GM10266 (cell line): Measurements from ENCODE around the gene FBXO7.

ENCODE experiments used
- DNase-seq: peaks from one replicate; pipeline ENCODE4 v3.0.0; 2012; ENCODE audit errors: extremely low spot score
- TF ChIP-seq, protein P1 (sequence below): IDR thresholded peaks from 2 replicates; pipeline ENCODE4 v1.5.1; 2012; ENCODE audit warnings: mild to moderate bottlenecking, low read depth; ENCODE audit not compliant: control insufficient read depth, insufficient read depth; ENCODE audit errors: missing control alignments

The FBXO7 gene

DNA sequence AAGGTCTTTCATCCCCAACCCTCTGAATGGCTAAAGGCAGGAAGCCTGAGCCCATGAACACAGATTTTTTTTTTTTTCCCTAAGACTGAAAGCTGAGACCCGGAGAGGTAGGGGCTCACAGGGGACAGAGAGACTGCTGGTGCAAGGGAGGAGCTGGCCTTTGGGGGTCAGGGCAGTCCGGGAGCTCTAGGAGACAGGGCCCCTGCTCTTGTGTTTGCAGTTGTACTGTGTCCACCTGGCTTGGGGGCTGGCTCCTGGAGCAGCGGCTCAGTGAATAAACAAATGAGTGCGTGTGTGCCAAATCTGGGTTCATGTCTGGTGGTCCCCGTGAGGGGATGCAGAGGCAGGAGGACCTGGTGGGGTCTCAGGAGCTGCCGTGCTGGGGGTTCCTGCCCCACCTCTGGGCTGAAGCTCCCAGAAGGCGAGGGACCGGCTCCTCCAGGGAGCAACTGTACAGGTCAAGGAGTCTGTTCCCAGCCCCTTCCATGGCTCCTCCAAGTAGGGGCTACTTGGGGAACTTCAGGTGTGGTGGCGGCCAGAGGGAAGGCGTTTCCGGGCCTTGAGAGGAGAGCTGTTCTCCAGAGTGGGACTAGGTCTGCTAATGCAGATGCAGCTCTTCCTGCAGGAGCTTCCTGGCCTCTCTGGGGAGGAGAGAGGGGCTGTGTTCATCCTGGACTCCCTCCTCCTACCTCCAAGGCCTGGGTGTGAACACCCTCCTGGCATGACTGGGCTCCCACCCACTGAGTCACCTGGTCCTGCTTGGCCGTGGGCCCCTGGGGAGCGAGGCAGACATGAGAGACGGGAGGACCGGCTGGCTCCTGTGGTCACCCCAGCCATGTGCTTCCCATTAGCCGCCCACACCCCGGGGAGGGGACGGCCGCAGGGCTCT lies 57.6 kb downstream of the FBXO7 start:
- no peak for DNase-seq
- TF ChIP-seq, protein P1, sequence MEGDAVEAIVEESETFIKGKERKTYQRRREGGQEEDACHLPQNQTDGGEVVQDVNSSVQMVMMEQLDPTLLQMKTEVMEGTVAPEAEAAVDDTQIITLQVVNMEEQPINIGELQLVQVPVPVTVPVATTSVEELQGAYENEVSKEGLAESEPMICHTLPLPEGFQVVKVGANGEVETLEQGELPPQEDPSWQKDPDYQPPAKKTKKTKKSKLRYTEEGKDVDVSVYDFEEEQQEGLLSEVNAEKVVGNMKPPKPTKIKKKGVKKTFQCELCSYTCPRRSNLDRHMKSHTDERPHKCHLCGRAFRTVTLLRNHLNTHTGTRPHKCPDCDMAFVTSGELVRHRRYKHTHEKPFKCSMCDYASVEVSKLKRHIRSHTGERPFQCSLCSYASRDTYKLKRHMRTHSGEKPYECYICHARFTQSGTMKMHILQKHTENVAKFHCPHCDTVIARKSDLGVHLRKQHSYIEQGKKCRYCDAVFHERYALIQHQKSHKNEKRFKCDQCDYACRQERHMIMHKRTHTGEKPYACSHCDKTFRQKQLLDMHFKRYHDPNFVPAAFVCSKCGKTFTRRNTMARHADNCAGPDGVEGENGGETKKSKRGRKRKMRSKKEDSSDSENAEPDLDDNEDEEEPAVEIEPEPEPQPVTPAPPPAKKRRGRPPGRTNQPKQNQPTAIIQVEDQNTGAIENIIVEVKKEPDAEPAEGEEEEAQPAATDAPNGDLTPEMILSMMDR: no peak

DNA sequence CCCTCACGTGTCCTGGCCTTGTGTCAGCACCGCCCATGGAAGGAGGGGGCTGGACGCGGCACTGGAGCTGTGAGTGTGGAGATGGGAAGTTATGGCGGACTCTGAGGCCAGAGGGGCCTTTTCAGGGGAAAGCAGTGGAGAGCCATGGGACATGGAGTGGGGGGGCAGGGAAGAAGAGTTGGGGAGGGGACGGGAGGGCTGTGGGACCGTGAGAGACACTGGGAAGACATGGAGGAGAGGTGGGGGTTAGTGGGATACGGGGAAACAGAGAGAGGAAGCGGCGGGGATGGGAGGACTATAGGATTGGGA lies 58.2 kb downstream of the FBXO7 start:
- DNase-seq: no peak
- TF ChIP-seq, protein P1: no peak

- no peak for DNase-seq
- TF ChIP-seq, protein P1: no peak
Observed at GRCh38 chr22:32533265-32534111, 58.9 kb downstream of the FBXO7 start.

DNA sequence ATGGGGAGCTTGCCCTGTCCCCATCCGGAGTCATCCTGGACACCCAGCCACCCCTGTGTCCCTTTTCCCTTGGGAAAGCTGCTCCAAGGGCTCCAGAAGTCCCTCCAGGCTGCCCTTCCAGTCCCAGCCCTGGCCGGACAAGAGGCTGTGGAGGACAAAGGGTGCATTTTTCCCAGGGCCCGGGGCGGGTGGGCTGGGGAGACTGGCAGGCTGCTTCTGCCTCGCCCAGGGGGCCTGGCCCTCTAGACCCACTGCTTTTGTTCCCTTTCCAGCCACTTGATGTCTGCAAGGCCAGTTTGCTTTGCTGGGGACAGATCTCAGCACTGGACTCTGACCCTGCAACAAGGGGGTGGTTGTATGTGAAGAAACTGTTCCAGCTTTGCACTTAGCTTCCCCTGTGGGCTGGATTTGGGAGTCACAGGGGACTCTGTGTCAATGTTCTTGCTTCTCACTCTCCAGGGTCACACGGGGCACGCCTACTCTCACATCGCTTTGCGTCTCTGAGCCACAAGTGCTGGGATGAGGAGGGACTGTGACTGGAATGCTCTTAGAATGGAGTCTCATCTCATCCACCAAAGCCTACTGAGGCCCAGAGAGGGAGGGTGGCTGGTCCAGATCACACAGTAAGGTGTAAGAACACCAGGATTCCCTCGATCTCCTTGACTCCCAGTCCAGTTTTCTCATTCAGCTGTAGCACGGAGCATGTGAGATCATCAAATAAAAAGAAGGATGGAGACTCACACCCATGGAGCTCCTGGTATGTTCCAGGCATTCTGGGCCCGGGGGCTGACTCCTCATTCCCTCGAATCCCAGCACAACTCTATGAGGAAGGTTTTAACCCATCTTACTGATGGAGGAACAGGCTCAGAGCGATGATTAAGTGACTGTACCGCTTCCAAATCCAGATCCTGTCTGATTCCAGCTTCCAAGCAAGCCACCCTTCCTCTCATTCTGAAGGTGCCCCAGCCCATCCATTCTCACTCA lies 59.9 kb downstream of the FBXO7 start:
- DNase-seq: no peak
- TF ChIP-seq, protein P1: no peak

DNA sequence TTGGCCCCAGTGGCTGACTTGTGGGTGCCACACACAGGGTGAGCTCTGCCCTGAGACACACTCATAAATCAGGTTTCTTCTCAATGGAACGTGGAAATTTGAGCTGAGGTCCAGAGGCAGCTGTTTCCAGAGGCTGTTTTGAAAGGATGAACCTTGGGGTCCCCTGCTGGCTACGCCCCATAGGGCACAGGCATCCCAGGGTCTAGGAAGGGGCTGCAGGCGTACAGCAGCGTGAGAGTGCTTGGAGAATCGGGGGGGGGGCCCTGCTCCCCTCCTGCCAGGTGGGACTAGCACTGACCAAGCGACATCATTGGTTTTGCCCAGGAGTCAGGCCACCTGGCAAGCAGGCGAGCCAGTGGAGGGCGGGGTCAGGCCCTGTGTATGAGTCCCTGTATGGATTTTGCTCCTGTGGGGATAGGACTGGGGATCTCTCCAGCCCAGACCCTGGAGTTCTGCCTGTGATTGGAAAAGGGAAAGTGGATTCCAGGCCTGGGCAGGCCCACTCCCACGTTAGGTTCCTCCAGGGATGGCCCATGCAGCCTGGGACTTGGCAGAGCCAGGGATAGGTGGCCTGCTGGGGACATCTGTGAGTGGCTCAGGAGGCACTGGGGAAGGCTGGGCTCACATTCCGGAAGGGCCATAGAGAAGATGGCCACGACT lies 61.0 kb downstream of the FBXO7 start:
- TF ChIP-seq, protein P1: no peak
- DNase-seq: no peak

DNA sequence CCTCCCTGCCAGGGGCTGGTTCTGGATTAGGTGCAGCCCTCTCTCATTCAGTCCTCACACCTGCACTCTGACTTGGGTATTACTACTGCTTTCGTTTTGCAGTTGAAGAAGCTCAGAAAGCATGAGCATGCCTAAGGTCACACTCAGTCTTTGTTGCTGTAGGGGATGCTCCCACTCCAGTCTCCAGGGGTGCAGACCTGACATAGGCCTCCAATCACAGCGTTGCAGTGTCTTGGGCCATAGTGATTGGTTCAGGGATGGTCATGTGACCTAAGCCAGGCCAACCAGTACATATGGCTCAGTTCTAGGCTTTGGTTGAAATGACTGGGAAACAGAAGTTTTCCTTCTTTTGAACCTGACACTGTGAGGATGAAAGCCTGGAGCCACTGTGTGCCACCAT lies 61.7 kb downstream of the FBXO7 start:
- TF ChIP-seq, protein P1: no peak

More for the DNA sequence above, 61.7 kb downstream of the FBXO7 start:
- no peak for DNase-seq
